ENCODE data around the gene XPC. TPM values are rescaled to one million over a fixed set of nuclear protein-coding genes. Genes with fewer than 3 reads are reported as not detected.
"Not testable (repeated sequence)": the region's sequence is repeated elsewhere in the genome, so short reads cannot be mapped to it uniquely, and the experiment has no call there.

XPC gene
- total RNA-seq, 1 donor, result 34.7 TPM

DNA sequence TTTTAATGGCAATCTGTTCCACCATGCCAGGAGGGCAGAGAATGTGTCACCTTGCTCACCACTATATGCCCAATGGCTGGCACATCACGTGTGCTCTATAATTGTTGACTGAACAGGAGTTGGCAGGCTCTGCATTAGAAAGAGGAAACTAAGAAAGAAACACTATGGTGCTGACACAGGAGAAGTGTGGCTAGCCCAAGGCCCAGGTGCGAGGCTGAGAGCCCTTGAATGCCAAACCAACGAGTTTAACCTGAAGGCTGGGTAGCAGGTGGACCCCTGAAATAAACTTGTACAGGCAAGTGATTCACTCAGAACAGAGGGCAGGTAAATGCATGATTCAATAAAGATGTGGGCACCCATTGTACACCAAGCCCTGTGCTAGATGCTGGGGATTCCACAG lies 56.1 kb downstream of the XPC start:
- DNase-seq (ENCODE audit: low read depth in 2 of 3, low spot score in 2 of 3), result no peak

- no peak for DNase-seq (ENCODE audit: low read depth in 2 of 3, low spot score in 2 of 3)
These were observed 56.5 kb downstream of the XPC start for GRCh38 chr3:14121859-14122258.

- not testable (repeated sequence) for DNase-seq (ENCODE audit: low read depth in 2 of 3, low spot score in 2 of 3)
These were observed 57.4 kb downstream of the XPC start for GRCh38 chr3:14120921-14121448.

GRCh38 chr3:14120111-14120920 lies 58.1 kb downstream of the XPC start:
- no peak for DNase-seq (ENCODE audit: low read depth in 2 of 3, low spot score in 2 of 3)

- DNase-seq (ENCODE audit: low read depth in 2 of 3, low spot score in 2 of 3), result no peak
These were observed 58.8 kb downstream of the XPC start for GRCh38 chr3:14119651-14120050.

- DNase-seq (ENCODE audit: low read depth in 2 of 3, low spot score in 2 of 3), result peak in 1 of 3 donors; percentile 65
These were observed 59.7 kb downstream of the XPC start for GRCh38 chr3:14118400-14119381.

GRCh38 chr3:14117468-14118399 lies 60.7 kb downstream of the XPC start:
- DNase-seq (ENCODE audit: low read depth in 2 of 3, low spot score in 2 of 3), result no peak

GRCh38 chr3:14113965-14114635 lies 64.3 kb downstream of the XPC start:
- DNase-seq (ENCODE audit: low read depth in 2 of 3, low spot score in 2 of 3), result peak in 1 of 3 donors; percentile 12

DNA sequence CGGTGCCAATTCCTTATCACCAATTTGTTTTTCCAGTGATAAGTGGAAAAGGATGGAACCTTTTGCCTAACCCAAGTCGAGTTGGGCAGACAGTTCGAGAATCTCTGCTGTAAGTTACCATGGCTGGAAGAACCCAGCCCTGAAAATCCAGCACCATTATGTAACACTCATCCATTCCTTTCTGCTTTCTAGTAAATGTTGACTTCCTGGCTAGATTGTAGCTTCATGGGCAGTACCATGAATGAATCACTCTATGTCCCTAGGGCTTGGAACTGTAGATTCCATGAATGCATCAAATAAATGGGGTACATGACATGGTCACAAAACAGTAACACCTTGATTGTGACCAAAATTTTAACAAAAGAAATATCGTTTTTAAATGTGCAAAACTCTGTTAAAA lies 67.7 kb downstream of the XPC start:
- DNase-seq (ENCODE audit: low read depth in 2 of 3, low spot score in 2 of 3), result no peak

DNA sequence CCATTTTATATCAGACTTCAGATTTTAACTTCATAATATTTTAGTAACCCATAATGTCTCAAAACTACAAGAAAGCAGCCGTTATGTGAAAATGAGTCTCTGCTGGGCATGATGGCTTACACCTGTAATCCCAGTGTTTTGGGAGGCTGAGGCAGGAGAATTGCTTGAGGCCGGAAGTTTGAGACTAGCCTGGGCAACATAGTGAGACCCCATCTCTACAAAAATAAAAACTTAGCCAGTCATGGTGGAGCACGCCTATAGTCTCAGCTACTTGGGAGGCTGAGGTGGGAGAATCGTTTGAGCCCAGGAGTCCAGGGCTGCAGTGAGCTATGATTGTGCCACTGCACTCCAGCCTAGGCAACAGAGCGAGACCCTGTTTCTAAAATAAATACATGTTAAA lies 68.6 kb downstream of the XPC start:
- not testable (repeated sequence) for DNase-seq (ENCODE audit: low read depth in 2 of 3, low spot score in 2 of 3)

GRCh38 chr3:14097616-14098391 lies 80.6 kb downstream of the XPC start:
- DNase-seq (ENCODE audit: low read depth in 2 of 3, low spot score in 2 of 3), result no peak

DNA sequence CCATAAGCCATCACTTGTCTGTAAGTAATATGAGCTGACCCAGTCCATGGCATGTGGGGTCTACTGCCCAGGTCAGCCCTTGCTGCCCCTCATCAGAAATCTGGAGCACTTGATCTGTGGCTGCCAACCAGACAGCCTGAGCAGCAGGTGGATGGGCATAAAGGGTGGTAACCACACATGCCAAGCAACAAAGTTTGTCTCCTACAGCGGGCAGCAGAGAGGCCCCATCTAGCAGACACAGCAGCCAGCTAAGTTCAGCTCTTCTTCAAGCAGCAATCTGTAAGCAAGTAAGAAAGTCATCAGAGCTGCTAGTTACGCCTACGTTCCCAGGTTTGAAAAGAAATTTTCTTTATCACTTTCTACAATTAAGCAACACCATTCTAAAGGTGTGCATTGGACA lies 81.7 kb downstream of the XPC start:
- DNase-seq (ENCODE audit: low read depth in 2 of 3, low spot score in 2 of 3), result no peak

Other genes starting within 250 kb of the XPC start
- gene CHCHD4, start 53.7 kb downstream of the XPC start, total RNA-seq, result 6.7 TPM
- 189 TPM for gene TMEM43, start 53.5 kb downstream of the XPC start, total RNA-seq
- 2.4 TPM for gene LSM3, start 216 bp upstream of the XPC start, total RNA-seq
- 60.1 TPM for gene SLC6A6, start 224.0 kb upstream of the XPC start, total RNA-seq